ENCODE results near the gene NSFL1C. TPM values are rescaled to one million over a fixed set of nuclear protein-coding genes. Genes with fewer than 3 reads are reported as not detected.

The NSFL1C gene
- total and polyA plus RNA-seq, 2 experiments from 2014 or later = 48.9 to 92.2 TPM

DNA sequence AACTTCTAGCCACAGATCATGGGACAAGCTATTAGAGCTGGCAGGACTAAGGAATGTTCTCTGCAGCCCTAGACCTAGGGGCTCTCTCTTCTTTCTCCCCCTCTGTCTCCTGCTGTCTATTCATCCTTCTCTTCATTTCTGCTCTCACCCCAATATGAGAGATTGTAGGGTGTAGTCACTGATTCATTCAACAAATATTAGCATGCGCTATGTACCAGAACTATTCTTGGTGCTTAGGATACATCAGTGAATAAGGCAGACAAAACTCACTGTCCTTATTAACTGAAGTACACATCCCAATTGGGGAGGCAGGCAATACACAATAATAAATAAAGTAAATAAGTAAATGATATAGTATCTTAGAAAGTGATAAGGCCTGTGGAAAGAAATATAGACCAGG, 39.2 kb upstream of the NSFL1C start:
- no peaks in the 10 kb centered on the region for H3F3A ChIP-seq (replicated peaks; ENCODE audit: low read depth)
- H3K27ac ChIP-seq (ENCODE audit: low read depth) = no peak overlapping the region
- no peak overlapping the region for H3K4me3 Mint-ChIP-seq
- H3K36me3 Mint-ChIP-seq (ENCODE audit: low read depth) = peaks cover 6% of the 10 kb centered on the region; the same call in 2 of the 3 replicates
- no peaks in the 10 kb centered on the region for H3K36me3 ChIP-seq (ENCODE audit: insufficient read depth)
- H3K9me2 ChIP-seq (ENCODE audit: insufficient read depth) = no peaks in the 10 kb centered on the region
- H2AFZ ChIP-seq = no peak overlapping the region
- no peaks in the 10 kb centered on the region for H3K4me1 ChIP-seq (ENCODE audit: insufficient read depth)
- H3K27me3 ChIP-seq (ENCODE audit: insufficient read depth) = no peaks in the 10 kb centered on the region
- peaks cover 13% of the 10 kb centered on the region for H3K9me3 Mint-ChIP-seq
- H3K4me2 ChIP-seq = no peak overlapping the region
- no peaks in the 10 kb centered on the region for H3K27me3 Mint-ChIP-seq (ENCODE audit: insufficient read depth, low read depth, poor library complexity)
- no peaks in the 10 kb centered on the region for H4K20me1 ChIP-seq (replicated peaks; ENCODE audit: insufficient read depth)
- H3K4me1 Mint-ChIP-seq = peaks cover 1% of the 10 kb centered on the region; the same call in 2 of the 3 replicates
- no peak for TF ChIP-seq CREB1 (CRISPR knock-in tag; IDR thresholded peaks at IDR 0.05; ENCODE audit: low read depth)
- no peak for TF ChIP-seq ETS1 (IDR thresholded peaks at IDR 0.05)
- no peak for TF ChIP-seq JUNB (IDR thresholded peaks at IDR 0.05; ENCODE audit: unreplicated experiment)
- no peak for TF ChIP-seq EZH2 (IDR thresholded peaks at IDR 0.05; ENCODE audit: low read depth, unreplicated experiment)
- no peak for TF ChIP-seq ZNF462 (CRISPR knock-in tag; IDR thresholded peaks at IDR 0.05)
- TF ChIP-seq ZNF331 (CRISPR knock-in tag; IDR thresholded peaks at IDR 0.05; ENCODE audit: low read depth) = no peak
- H3K27ac Mint-ChIP-seq = no peak overlapping the region
- ATAC-seq (no peak), DNase-seq (ENCODE audit: low spot score) (no peak)
- no peaks in the 10 kb centered on the region for H3K79me2 ChIP-seq (replicated peaks; ENCODE audit: insufficient read depth)
- H3K4me3 ChIP-seq = no peak overlapping the region
